Brain microvascular endothelial cell (primary cell): ENCODE results near the gene SLC41A3.

Source experiments
- DNase-seq: peaks from one replicate; pipeline ENCODE4 v3.0.0-alpha.2; 2020
- H3K27ac ChIP-seq: fragments of 250-450 bp; sonication (Bioruptor Pico); 2 replicates; pipeline ENCODE4 v1.5.1; 2020; ENCODE audit warnings: mild to moderate bottlenecking, moderate library complexity
- H3K27me3 ChIP-seq: fragments of 250-450 bp; sonication (Bioruptor Pico); replicated peaks from 2 replicates; pipeline ENCODE4 v1.5.1; 2020; ENCODE audit warnings: mild to moderate bottlenecking
- H3K36me3 ChIP-seq: fragments of 250-450 bp; sonication (Bioruptor Pico); replicated peaks from 2 replicates; pipeline ENCODE4 v1.5.1; 2020; ENCODE audit warnings: mild to moderate bottlenecking
- H3K4me3 ChIP-seq: 2 replicates; pipeline ENCODE4 v1.5.1; 2011; ENCODE audit warnings: low read depth, mild to moderate bottlenecking, control low read depth, low read length, moderate library complexity
- in situ Hi-C: cut with HindIII; loops from 2 replicates; pipeline ENCODE4 v1.10.0; 2017; ENCODE audit warnings: low sequenced_read_pairs, low pct_ligation_motif_present
- TF ChIP-seq, protein P1 (sequence below): IDR thresholded peaks from 2 replicates; pipeline ENCODE4 v1.5.1; 2011; ENCODE audit warnings: low read depth, mild to moderate bottlenecking, moderate library complexity, low read length, control low read depth, inconsistent platforms; ENCODE audit errors: missing control alignments

Gene SLC41A3

DNA sequence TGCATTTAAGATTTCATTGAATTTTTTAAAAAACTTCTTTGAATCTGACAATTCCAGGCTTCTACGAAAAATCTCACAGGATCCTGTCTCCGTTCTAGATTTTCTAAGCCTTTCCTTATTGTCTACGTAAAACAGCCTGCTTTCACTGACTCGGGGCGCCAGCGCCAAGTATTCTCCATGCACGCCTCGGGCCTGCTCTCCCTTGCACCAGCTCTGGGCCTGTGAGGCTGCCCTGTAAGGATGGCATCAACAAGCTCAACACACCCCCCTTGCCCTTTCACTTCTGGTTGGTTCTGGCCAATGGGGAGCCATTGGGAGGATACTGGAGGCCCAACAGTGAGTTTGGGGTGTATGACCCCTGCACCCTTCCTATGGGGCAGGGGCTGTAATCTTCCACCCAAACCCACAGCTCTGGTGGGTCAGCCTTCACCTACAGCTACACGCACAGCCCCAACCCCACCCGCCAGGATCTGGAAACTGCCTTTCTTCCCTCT is 47.8 kb downstream of the SLC41A3 start:
- in situ Hi-C loops, result no loop called here
- TF ChIP-seq, protein P1, sequence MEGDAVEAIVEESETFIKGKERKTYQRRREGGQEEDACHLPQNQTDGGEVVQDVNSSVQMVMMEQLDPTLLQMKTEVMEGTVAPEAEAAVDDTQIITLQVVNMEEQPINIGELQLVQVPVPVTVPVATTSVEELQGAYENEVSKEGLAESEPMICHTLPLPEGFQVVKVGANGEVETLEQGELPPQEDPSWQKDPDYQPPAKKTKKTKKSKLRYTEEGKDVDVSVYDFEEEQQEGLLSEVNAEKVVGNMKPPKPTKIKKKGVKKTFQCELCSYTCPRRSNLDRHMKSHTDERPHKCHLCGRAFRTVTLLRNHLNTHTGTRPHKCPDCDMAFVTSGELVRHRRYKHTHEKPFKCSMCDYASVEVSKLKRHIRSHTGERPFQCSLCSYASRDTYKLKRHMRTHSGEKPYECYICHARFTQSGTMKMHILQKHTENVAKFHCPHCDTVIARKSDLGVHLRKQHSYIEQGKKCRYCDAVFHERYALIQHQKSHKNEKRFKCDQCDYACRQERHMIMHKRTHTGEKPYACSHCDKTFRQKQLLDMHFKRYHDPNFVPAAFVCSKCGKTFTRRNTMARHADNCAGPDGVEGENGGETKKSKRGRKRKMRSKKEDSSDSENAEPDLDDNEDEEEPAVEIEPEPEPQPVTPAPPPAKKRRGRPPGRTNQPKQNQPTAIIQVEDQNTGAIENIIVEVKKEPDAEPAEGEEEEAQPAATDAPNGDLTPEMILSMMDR, result no peak
- DNase-seq, result no peak
- Histone ChIP-seq H3K27me3 (no peaks in the 10 kb centered on the region), H3K4me3 (no peak overlapping the region), H3K27ac (no peak overlapping the region), H3K36me3 (no peaks in the 10 kb centered on the region)

DNA sequence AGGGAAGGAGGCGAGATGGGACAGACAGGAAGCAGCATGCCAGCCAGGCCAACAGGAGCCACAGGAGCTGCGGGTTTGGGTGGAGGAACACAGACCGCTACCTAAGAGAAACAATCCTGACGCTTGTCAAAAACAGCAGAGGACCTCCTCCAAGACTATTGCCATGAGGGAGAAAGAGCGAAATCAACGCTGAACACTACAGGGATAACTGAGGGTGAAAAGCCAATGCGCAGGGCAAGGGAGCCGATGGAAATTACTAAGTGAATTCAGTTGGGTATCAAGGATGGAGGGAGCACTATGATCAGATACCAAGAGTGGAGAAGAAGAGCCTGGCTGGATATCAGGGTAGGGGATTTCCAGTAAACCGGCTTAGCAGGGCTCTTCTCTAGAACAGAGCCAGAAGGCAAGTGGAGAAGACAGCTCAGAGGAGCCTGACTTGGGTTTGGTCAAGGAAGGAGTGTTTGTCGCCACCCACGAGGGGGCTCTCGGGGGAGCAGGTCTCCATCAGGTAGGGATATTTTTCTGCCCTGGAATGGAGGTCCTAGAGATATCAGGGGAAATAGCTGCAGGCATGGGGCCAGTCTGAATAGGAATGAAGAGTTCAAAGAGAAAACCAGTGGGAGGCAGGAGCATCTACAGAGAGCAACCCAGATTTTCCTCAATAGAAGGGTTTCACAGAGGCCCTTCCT is 48.4 kb downstream of the SLC41A3 start:
- in situ Hi-C loops, result no loop called here
- H3K27ac ChIP-seq, result no peak overlapping the region

DNA sequence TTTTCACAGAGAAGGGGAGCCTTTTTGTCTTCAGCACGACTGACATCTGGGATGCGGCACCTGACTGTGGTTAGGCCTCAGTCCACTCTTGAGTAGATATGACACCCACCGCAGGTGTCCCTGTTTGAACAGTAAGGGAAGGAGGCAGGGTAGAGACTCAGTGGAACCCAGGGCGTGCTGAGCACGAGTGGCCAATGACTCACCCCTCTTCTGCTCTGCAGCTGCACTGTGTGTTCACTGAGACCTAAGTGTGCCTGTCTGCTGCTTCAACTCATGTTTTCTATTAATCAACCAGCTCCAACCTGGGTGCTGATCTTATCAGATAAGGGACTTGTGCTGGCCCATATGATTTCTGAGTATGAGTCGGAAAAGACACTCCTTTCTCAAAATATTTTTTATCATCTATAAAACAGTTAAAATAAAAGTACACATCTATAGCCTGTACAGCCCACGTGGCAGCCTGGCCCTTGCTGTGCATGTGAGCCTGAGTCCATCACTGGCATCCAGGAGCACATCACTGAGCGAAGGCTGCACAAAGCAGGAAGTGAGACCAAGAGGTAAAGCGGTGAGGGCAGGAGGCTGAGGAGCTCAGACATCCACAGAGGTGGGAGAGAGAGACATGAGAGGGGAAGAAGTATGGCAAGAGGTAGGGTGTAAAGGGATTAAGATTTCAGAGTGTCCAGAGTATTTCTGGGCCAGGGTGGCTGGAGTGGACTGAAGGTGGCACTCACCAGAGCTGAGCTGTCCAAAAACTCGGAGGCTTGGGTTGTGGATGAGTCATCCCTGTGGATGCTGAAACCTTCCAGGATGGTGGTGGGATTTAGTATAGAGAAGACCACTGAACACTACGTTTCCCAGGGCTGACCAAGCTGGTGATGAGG is 49.2 kb downstream of the SLC41A3 start:
- H3K27ac ChIP-seq, result no peak overlapping the region
- in situ Hi-C loops, result no loop called here

More for the DNA sequence above, 48.4 kb downstream of the SLC41A3 start:
- Histone ChIP-seq H3K27me3 (no peaks in the 10 kb centered on the region), H3K36me3 (no peaks in the 10 kb centered on the region), H3K4me3 (no peak overlapping the region)
- TF ChIP-seq, protein P1, result no peak
- DNase-seq, result no peak

DNA sequence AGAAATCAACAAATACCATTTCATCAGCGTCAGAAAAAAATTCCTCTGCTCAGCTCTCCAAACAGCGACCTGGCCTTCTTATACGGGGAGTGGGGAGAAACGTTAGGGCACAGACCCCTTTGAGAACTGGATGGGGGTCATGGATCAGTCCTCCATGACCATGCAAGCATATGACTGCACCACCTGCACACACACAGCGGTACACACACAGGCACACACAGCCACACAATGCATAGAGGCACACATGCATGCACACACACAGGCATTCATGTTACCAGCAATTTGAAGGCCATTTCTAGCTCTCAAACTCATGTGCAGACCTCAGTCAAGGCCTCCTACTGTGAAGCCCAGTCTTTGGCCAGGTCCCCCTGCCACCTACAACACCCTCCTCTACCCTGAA is 50.2 kb downstream of the SLC41A3 start:
- Histone ChIP-seq H3K36me3 (no peaks in the 10 kb centered on the region), H3K27me3 (no peaks in the 10 kb centered on the region), H3K27ac (no peak overlapping the region), H3K4me3 (no peak overlapping the region)
- DNase-seq, result no peak
- in situ Hi-C loops, result no loop called here
- TF ChIP-seq, protein P1, result no peak

More for the DNA sequence above, 49.2 kb downstream of the SLC41A3 start:
- Histone ChIP-seq H3K27me3 (no peaks in the 10 kb centered on the region), H3K36me3 (no peaks in the 10 kb centered on the region), H3K4me3 (no peak overlapping the region)
- TF ChIP-seq, protein P1, result no peak
- DNase-seq, result no peak

DNA sequence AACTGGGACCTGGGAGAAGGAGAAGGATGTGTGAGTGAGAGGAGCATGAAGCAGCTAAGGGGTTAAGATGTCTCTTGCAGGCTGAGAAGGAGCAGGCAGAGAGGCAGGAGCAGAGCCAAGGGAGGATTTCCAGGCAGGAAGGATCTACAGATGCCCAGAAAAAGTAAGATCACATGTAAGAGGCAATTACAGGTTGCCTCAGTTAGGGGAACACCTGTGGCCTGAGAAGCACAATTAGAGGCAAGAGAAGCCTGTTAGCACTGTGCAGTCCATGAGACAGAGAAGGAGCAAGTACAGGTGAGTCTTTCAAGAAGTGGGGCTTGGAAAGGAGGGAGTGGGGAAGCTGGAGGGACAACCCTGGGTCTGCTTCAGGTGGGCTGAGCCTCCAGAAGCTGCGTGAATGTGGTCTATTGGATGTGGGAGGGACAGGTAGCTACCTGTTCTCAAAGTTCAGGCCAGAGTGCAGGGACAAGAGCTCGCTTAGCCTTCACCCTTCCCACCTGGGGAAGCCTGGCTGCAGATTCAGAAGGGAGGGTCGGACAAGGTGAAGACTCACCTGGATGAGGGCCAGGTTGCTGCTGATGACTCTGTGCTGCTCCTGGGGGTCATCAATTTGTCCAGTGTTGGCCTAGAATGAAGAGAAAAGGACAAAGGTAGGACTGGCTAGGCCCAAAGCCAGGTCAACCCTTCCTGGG is 50.7 kb downstream of the SLC41A3 start:
- H3K36me3 ChIP-seq, result no peaks in the 10 kb centered on the region
- no peak overlapping the region for H3K4me3 ChIP-seq
- TF ChIP-seq, protein P1, result no peak
- no peak for DNase-seq
- in situ Hi-C loops, result no loop called here
- H3K27ac ChIP-seq, result no peak overlapping the region
- H3K27me3 ChIP-seq, result no peaks in the 10 kb centered on the region
